Thyroid gland (tissue), 4 donors: Measurements from ENCODE around the gene SH3GL1. TPM values are rescaled to one million over a fixed set of nuclear protein-coding genes. Genes with fewer than 3 reads are reported as not detected.
A peak's percentile ranks its signal among the peaks of the same experiment; 100 is the strongest.

Experiments used
- DNase-seq, 2 donors: peaks; one replicate each; pipeline ENCODE4 v3.0.0-alpha.2; 2019
- H3K27ac ChIP-seq, 3 donors: fragments of 200-600 bp; sonication (generic); 1 replicate in 2 of 3; 2 replicates in 1 of 3; pipeline ENCODE4 v1.5.1; 2016 to 2019; ENCODE audit warnings: mild to moderate bottlenecking in 1 of 3, moderate library complexity in 1 of 3
- H3K27me3 ChIP-seq: fragments of 200-600 bp; sonication (generic); one replicate; pipeline ENCODE4 v1.5.1; 2019
- H3K36me3 ChIP-seq, 2 donors: fragments of 200-600 bp; sonication (generic); one replicate each; pipeline ENCODE4 v1.5.1; 2016 to 2019
- H3K4me1 ChIP-seq, 2 donors: fragments of 200-600 bp; sonication (generic); one replicate each; pipeline ENCODE4 v1.5.1; 2017 to 2019
- H3K4me3 ChIP-seq, 3 donors: fragments of 200-600 bp; sonication (generic); replicated peaks in 1 of 3; 1 replicate in 2 of 3; 2 replicates in 1 of 3; pipeline ENCODE4 v1.5.1; 2016; ENCODE audit warnings: mild to moderate bottlenecking in 1 of 3
- H3K9me3 ChIP-seq: fragments of 200-600 bp; sonication (generic); one replicate; pipeline ENCODE4 v1.5.1; 2017
- POLR2A ChIP-seq, 2 donors: fragments of 450-650 bp; IDR thresholded peaks; one replicate each; pipeline ENCODE4 v1.6.1; 2017; ENCODE audit warnings: antibody characterized with exemption in 2 of 2, mild to moderate bottlenecking in 2 of 2, moderate library complexity in 1 of 2
- WGBS, 2 donors: methylation state at CpG; one replicate each; pipeline ENCODE4 v1.1.5; 2017; 5-methylcytosine and 5-hydroxymethylcytosine counted together
- intact Hi-C: fragments of 100-400 bp; cut with DNase I; formaldehyde crosslinking; loops from one replicate; pipeline ENCODE4 v1.15.1; 2023
- total RNA-seq, 4 donors: library from RNA; depleted of rRNA; stranded (reverse); fragments of >200 nt; gene quantifications; one replicate each; pipeline ENCODE4 v1.2.3, GENCODE V29; 2016
- TF ChIP-seq, protein P1 (sequence below), 6 experiments: fragments of 200-600 bp in 3 of 6; fragments of 450-650 bp in 3 of 6; sonication (generic) in 3 of 6; IDR thresholded peaks; one replicate each; pipeline ENCODE4 v1.5.1; 2016 to 2019; ENCODE audit warnings: antibody characterized with exemption in 6 of 6, mild to moderate bottlenecking in 2 of 6, inconsistent platforms in 1 of 6, moderate library complexity in 1 of 6

The SH3GL1 gene
- total RNA-seq, 4 donors from 2014 or later = 33.1 to 42.4 (median 36.7) TPM

DNA sequence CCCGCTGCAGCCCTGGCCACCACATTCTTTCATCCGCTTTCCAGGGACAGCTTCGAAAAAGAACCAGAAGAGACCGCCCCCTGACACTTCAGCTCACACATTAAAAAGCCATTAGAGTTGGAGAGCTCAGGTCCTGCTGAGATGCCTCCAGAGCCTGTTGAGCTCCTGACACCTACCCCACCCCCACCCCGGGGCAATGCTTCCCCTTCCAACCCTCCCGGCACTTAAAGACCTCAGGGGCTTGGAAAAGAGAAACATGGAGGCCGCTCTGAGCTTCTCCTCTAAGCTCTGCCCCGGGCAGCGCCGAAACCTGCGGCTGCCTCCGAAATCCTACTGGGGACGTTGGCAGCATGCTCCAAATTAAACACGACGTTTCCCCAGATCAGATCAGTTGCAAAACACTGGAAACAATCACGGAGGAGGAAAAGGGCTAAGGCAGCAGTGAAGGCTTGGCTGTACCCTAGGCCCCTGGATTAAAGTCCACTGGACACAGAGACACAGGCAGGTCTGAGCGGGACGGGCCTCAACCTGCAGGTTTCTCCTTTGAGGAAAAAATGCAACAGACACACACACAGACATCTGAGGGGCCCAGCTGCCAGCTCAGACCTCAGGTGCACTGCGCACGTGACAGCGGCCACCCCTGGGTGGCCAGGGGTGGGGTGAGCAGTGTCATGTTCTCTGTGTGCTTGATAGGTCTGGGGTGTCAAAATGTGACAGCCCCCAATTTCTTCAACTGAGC is 9.6 kb downstream of the SH3GL1 start:
- peaks cover 42 to 63% of the 10 kb centered on the region in 2 donors for H3K4me1 ChIP-seq
- DNase-seq = no peak
- H3K9me3 ChIP-seq = no peaks in the 10 kb centered on the region
- intact Hi-C loops = no loop called here
- H3K27ac ChIP-seq = peak overlapping the region; percentile 52 to 84 (median 71)
- 33 to 45% methylated on average over 15 to 20 of the region's 21 CpGs for WGBS, 2 donors
- TF ChIP-seq, protein P1, sequence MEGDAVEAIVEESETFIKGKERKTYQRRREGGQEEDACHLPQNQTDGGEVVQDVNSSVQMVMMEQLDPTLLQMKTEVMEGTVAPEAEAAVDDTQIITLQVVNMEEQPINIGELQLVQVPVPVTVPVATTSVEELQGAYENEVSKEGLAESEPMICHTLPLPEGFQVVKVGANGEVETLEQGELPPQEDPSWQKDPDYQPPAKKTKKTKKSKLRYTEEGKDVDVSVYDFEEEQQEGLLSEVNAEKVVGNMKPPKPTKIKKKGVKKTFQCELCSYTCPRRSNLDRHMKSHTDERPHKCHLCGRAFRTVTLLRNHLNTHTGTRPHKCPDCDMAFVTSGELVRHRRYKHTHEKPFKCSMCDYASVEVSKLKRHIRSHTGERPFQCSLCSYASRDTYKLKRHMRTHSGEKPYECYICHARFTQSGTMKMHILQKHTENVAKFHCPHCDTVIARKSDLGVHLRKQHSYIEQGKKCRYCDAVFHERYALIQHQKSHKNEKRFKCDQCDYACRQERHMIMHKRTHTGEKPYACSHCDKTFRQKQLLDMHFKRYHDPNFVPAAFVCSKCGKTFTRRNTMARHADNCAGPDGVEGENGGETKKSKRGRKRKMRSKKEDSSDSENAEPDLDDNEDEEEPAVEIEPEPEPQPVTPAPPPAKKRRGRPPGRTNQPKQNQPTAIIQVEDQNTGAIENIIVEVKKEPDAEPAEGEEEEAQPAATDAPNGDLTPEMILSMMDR (IDR thresholded peaks at IDR 0.05) = no peak
- TF ChIP-seq POLR2A (IDR thresholded peaks at IDR 0.05) = no peak
- peaks cover 0 to 10% of the 10 kb centered on the region in 2 donors for H3K36me3 ChIP-seq
- H3K27me3 ChIP-seq = no peaks in the 10 kb centered on the region
- no peak overlapping the region for H3K4me3 ChIP-seq

DNA sequence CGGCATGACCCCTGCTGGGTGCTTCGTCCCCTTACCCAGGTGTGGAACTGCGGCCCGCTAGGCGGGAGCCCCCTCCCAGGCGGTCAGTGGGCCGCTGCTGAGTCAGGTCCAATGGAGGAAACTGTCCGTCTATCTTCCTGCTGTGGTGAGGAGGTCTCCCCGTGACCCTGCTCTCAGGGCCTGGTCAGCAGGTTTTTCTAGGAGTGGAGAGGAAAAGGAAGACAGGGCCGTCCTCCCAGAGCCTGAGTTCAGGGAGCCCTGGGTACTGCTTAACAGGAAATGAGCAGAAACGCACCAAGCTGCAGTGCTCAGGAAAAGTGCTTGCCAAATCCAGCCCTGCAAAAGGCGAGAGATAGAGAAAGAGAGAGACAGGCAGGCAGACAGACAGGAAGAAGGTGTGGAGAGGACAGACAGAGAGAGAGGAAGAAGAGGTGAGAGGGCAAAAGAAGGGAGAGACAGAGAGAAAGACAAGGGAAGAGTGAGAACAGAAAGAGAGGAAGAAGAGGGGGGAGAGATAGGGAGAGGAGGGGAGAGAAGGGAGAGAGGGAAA is 10.3 kb downstream of the SH3GL1 start:
- H3K9me3 ChIP-seq = no peaks in the 10 kb centered on the region
- intact Hi-C loops = no loop called here
- H3K27ac ChIP-seq = peak overlapping the region; percentile 52 to 84 (median 71)
- H3K4me1 ChIP-seq = peaks cover 42 to 63% of the 10 kb centered on the region in 2 donors
- TF ChIP-seq, protein P1 (IDR thresholded peaks at IDR 0.05) = no peak
- no peak for DNase-seq
- WGBS, 2 donors = 52 to 65% methylated on average over 8 to 10 of the region's 12 CpGs
- H3K36me3 ChIP-seq = peaks cover 0 to 3% of the 10 kb centered on the region in 2 donors
- no peaks in the 10 kb centered on the region for H3K27me3 ChIP-seq
- no peak overlapping the region for H3K4me3 ChIP-seq

DNA sequence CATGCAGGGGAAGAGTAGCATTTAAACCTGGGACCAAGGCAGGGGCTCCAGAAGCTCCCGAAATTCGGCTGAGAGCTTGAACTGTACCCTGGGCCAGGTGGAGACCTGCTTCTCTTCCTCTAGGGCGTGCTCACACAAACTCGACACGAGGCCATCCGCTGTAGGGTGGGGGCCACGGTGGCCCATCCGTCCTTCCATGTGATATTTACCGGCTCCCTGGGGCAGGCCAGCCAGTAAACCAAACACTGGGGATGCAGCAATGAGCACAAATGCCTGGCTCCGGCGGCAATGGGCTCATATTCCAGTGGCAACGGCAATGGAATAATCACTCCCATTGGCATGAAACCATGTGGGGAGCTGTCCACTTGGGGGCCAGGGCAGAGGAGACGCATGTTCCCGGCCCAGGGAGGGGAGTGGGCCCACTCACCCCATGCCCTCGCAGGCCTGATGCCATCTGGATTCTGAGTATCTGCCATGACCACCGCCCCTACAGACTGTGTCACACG is 10.8 kb downstream of the SH3GL1 start:
- 47 to 74% methylated on average over 7 to 9 of the region's 17 CpGs for WGBS, 2 donors
- peaks cover 0 to 2% of the 10 kb centered on the region in 2 donors for H3K36me3 ChIP-seq
- H3K4me3 ChIP-seq = no peak overlapping the region
- no peak for DNase-seq
- H3K9me3 ChIP-seq = no peaks in the 10 kb centered on the region
- intact Hi-C loops = no loop called here
- H3K4me1 ChIP-seq = peaks cover 42 to 63% of the 10 kb centered on the region in 2 donors
- peak overlapping the region; percentile 13 to 84 (median 71) for H3K27ac ChIP-seq
- TF ChIP-seq, protein P1 (IDR thresholded peaks at IDR 0.05) = no peak
- TF ChIP-seq POLR2A (IDR thresholded peaks at IDR 0.05) = no peak
- no peaks in the 10 kb centered on the region for H3K27me3 ChIP-seq

DNA sequence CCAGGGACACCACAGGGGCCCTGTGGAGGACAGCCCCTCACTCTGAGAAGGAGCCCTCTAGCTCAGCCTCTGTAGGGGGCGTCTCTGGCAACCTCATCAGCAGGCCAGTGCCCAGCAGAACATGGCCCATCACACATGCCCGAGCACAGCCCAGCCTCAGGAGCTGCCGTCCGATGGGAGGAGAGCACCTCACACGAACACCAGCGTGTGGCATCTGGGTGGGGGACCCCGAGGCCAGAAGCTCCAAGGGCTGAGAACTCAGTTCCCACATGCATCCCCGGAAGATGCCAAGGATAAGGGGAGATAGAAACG is 11.3 kb downstream of the SH3GL1 start:
- H3K4me1 ChIP-seq = peaks cover 42 to 59% of the 10 kb centered on the region in 2 donors
- WGBS, 2 donors = 74 to 80% methylated on average over 4 to 7 of the region's 9 CpGs
- no peaks in the 10 kb centered on the region for H3K27me3 ChIP-seq
- H3K27ac ChIP-seq = peak overlapping the region; percentile 42 to 84 (median 71)
- no peak for DNase-seq
- intact Hi-C loops = no loop called here
- no peaks in the 10 kb centered on the region for H3K9me3 ChIP-seq
- H3K36me3 ChIP-seq = peaks cover 0 to 5% of the 10 kb centered on the region in 2 donors
- TF ChIP-seq POLR2A (IDR thresholded peaks at IDR 0.05) = no peak
- TF ChIP-seq, protein P1 (IDR thresholded peaks at IDR 0.05) = no peak
- no peak overlapping the region for H3K4me3 ChIP-seq
